Stimulated activated CD8-positive, alpha-beta memory T cell treated with anti-CD3 and anti-CD28 coated beads, Interleukin-15, amount 100 ng/mL, for 4 hours (primary cell): ENCODE results near the gene ANKH.

ENCODE experiments used
- DNase-seq, 2 donors: peaks; one replicate each; pipeline ENCODE4 v3.0.0-alpha.2; 2020; ENCODE audit warnings: low read depth in 2 of 2

The ANKH gene

DNA sequence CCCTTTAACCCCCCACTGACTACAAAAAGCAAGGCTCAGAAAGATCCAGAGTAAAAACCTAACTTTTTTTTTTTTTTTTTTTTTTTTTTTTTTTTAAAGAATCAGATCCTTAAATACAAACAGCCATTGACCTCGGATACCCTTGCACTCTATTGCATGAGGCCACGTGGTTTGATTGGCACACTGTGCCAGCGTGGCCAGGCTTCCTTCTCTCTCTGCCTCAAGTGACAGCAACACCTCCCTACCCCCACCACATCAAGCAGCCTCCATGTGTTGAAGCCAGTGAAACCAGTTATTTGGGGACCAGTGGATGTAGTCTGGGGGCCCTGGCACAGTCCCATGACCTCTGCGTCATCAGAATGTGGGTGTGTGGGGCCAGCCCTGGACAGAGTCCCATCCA, 135.6 kb downstream of the ANKH start:
- DNase-seq: no peak

GRCh38 chr5:14734396-14734795, 137.2 kb downstream of the ANKH start:
- no peak for DNase-seq

- no peak for DNase-seq
Measured at GRCh38 chr5:14733661-14734060, 137.9 kb downstream of the ANKH start.

DNA sequence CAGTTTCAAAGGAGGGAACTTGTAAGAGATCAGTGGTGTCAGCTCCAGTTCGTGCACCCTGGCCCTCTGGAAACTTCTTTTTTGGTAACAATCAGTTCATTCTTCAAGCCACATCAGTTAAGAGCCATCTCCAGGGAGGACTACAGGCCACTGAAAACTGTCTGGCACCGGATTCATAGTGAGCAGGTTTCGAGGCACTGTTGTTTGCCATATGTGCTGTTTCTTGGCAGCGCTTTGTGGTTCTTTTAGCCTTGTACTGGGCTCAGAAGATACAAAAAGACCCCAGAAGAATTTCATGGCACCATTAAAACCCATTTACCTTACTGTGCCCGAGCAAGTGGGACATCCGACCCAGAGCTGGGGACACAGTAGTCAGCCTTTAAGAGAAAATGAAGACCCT, 138.6 kb downstream of the ANKH start:
- no peak for DNase-seq

DNA sequence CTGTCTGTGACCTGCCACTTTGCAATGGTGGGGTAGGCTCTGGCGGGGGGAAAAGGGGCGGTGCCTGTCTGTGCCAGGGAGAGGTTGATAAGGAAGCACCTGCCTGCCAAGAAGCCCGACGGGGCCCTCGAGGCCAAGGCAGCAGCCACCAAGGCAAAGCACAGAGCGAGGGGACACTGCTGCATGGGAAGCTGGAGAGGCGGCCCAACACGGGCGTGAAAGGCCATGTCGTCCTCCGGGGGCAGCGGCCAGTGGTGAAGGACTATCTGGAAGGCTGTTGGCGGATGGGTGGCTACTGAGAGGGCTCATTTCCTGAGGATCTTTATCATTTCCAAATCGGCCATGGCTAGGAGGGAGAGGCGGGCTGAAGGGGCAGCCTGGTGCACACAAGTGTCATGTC, 140.7 kb downstream of the ANKH start:
- DNase-seq: no peak

GRCh38 chr5:14730466-14730865, 141.1 kb downstream of the ANKH start:
- no peak for DNase-seq

- DNase-seq: no peak
Measured at GRCh38 chr5:14729448-14730385, 141.9 kb downstream of the ANKH start.

GRCh38 chr5:14728459-14728938, 143.1 kb downstream of the ANKH start:
- DNase-seq: no peak

GRCh38 chr5:14727928-14728458, 143.6 kb downstream of the ANKH start:
- DNase-seq: no peak

- peak; percentile 30 to 32 for DNase-seq
Measured at GRCh38 chr5:14727428-14727865, 144.1 kb downstream of the ANKH start.

GRCh38 chr5:14726066-14726838, 145.3 kb downstream of the ANKH start:
- DNase-seq: no peak

DNA sequence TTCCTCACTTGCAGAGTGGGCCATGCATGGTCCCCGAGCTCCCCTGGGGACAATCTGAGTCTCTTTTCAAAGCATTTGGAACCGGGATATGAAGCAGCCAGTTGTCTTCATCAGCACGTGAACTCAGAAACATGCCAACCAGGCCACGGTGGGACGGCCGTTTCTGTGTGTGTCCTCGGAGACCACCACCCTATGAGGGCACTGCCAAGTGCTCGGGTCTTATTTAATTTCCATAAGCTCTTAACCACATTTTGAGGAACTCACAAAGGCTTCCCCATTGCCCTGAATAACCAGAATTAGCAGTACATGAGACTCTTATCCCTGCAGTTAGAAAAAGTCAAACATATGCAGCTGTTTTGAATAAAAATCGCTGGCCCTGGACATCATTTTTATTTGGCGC, 146.9 kb downstream of the ANKH start:
- no peak for DNase-seq

DNA sequence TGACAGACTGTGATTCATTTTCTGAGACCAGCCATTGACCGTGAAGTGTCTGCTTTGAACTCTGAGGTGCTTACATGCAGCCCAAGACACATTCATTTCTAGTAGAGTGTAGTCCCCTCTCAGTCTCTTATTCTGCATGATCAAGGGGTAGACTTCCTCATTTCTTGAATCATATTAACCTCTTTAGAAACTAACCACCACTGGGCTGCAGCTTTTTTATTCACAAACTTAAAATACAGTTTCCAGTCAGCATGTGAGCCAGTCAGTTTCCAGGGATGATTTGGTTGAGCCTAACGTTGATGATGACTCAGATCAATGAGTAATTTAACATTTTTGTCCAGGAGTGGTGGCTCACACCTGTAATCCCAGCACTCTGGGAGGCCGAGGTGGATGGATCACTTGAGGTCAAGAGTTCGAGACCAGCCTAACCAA, 147.9 kb downstream of the ANKH start:
- no peak for DNase-seq

- no peak for DNase-seq
Measured at GRCh38 chr5:14722923-14723322, 148.7 kb downstream of the ANKH start.

DNA sequence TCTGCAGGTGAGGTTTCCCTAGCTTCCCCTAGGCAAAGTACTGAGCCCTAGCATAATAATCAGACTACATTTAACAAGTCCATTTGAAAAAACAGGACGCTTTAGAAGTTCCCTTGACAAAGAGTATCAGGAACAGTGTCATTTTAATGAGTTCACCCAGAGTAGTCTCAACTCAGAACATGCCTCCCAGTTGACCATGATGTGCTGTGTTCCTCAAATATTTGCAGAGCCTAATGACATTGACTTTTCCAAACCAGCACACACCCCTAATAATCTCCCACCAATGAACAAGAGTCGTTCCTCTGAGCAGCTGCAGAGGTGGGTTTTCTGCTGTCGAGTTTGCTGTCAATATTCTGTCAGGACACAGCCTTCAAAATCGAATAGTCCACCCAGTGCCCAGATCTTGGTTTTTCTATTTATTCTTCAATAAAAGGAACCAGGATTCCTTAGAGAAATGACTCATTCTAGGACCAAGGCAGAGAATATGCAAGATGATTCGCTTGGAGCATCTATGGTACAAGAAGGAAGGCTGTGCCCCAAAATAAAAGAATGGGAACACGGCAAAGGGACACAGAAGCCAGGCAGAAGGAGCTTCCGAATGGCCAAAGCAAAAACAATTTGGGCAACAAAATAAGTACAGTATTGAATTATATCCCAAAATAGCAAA, 149.5 kb downstream of the ANKH start:
- DNase-seq: no peak

- DNase-seq: no peak
Measured at GRCh38 chr5:14720236-14720923, 151.2 kb downstream of the ANKH start.

GRCh38 chr5:14718778-14719177, 152.8 kb downstream of the ANKH start:
- no peak for DNase-seq

DNA sequence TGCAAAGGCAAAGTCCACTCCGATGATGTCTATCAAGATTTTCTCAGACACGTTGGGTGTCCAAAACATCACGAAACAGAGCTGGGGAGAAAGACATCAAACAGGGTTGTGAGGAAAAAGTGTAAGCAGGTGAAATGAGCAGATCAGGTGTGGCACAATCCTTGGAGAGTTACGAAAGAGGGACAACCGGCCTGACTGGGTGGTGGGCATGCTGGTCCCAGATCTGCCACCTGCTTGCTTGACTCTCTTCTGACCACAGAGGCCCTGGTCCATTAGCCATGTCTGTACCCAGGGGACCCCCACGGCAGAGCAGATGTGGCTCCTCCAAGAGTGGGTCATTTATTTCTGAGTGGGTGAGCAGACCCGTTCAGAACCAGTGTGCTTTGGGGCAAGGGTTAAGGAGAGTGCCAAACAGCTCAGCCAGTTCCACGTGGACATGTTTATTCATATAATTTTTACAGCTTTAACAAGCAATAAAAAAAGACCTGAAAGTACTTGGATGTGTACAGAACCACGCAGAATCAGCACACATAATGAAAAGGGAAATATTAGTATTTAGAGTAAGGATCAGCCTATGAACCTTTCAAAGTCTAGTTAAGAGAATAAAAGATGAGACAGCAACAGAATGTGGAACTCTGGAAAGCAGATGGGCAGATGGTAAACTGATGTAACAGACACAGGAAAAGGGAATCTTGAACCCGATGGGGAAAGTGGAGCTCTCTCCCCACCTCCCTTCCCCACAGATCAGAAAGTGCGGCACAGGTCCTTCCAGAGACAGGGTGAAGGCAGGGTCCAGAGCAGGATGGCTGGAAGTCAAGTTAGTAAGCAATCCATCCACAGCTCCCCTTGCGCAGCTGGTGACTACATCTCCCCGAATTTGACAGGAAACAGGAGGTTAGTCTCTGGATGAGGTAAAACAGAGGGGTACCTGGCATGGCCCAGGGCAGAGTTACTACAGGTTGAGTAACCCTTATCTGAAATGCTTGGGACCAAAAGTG, 154.5 kb downstream of the ANKH start:
- DNase-seq: no peak

DNA sequence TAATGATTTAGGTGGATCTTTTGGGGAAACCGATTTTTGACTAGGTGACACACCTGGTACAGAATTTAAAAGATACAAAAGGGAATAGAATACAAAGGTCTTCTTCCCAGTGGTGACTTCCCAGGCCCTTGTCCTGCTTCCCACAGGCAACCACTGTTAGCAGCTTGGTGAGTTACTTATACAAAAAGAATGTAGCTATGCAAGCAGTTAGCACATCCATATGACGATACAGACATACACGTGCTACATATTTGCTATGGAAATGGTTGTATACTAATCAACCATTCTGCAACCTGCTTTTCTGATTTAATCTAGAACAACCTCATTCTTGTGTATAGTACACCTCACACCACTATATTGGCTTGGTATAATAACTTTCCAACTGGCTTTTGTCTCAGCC, 156.1 kb downstream of the ANKH start:
- DNase-seq: no peak

DNA sequence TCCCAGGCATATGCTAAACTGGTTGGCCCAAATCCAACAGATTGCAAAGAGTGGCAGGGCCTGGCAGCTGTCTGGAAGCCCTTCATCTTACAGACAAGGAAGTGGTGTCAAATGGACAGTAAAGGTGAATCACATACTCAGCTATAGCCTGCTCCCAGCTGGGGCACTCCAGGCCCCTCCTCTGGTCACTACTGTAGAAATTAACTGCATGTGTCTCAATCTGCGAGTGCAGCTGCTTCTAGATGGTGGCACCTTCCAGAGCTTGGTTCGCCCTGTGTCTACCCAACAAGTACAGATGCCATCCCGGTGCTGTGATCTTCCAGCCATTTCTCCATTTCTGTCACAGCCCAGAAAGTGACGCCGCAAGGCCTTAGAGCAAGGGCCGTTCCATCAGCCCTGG, 156.9 kb downstream of the ANKH start:
- DNase-seq: no peak
